GM18505 (cell line): ENCODE results near the gene CDK16.

Experiments
- ATAC-seq: cut with Tn5 transposase; IDR thresholded peaks from one replicate; pipeline ENCODE4 v1.9.1; 2021; ENCODE audit not compliant: unreplicated experiment
- POLR2A ChIP-seq: IDR thresholded peaks from 4 replicates; pipeline ENCODE4 v1.6.1; 2011; ENCODE audit warnings: borderline replicate concordance; ENCODE audit not compliant: insufficient read depth, insufficient read length; ENCODE audit errors: extremely low read depth

Gene CDK16

GRCh38 chrX:47209508-47210238 is 8.8 kb upstream of the CDK16 start:
- no peak for TF ChIP-seq POLR2A

GRCh38 chrX:47210661-47211425 is 7.6 kb upstream of the CDK16 start:
- no peak for ATAC-seq
- TF ChIP-seq POLR2A, result no peak

More at GRCh38 chrX:47209508-47210238, 8.8 kb upstream of the CDK16 start:
- ATAC-seq, result no peak

- no peak for TF ChIP-seq POLR2A
- ATAC-seq, result no peak
Observed at GRCh38 chrX:47212381-47213293, 5.8 kb upstream of the CDK16 start.

- no peak for TF ChIP-seq POLR2A
- no peak for ATAC-seq
Observed at GRCh38 chrX:47214435-47215077, 3.9 kb upstream of the CDK16 start.

GRCh38 chrX:47215291-47215900 is 3.1 kb upstream of the CDK16 start:
- no peak for ATAC-seq
- no peak for TF ChIP-seq POLR2A

GRCh38 chrX:47216393-47216925 is 2.0 kb upstream of the CDK16 start:
- no peak for ATAC-seq
- TF ChIP-seq POLR2A, result no peak

GRCh38 chrX:47217121-47217851 is 1.2 kb upstream of the CDK16 start:
- no peak for TF ChIP-seq POLR2A
- ATAC-seq, result no peak

- TF ChIP-seq POLR2A, result no peak
- ATAC-seq, result peak; percentile 83
Observed at GRCh38 chrX:47217852-47218279, 615 bp upstream of the CDK16 start.

- peak; percentile 2 for ATAC-seq
- TF ChIP-seq POLR2A, result no peak
Observed at GRCh38 chrX:47218920-47219815, 687 bp downstream of the CDK16 start.

- ATAC-seq, result no peak
- no peak for TF ChIP-seq POLR2A
Observed at GRCh38 chrX:47221756-47222155, 3.3 kb downstream of the CDK16 start.

- ATAC-seq, result no peak
- TF ChIP-seq POLR2A, result no peak
Observed at GRCh38 chrX:47222751-47223350, 4.4 kb downstream of the CDK16 start.
